Stomach (tissue), 19 donors: ENCODE data around the gene CABLES1. TPM values are rescaled to one million over a fixed set of nuclear protein-coding genes. Genes with fewer than 3 reads are reported as not detected.
A peak's percentile ranks its signal among the peaks of the same experiment; 100 is the strongest.
"Not testable (repeated sequence)": the region's sequence is repeated elsewhere in the genome, so short reads cannot be mapped to it uniquely, and the experiment has no call there.

Experiments used
- DNase-seq, 2 donors: peaks; one replicate each; pipeline versions ENCODE4 v3.0.0 to v3.0.0-alpha.2; 2013 to 2019
- H3K27ac ChIP-seq, 5 donors: fragments of 200-600 bp in 4 of 5; sonication (generic) in 4 of 5; one replicate each; pipeline ENCODE4 v1.5.1; 2013 to 2019; ENCODE audit warnings: mild to moderate bottlenecking in 1 of 5, moderate library complexity in 1 of 5
- H3K27me3 ChIP-seq, 3 donors: fragments of 200-600 bp; sonication (generic); one replicate each; pipeline ENCODE4 v1.5.1; 2017 to 2019; ENCODE audit warnings: mixed run types in 1 of 3
- H3K36me3 ChIP-seq, 4 donors: fragments of 200-600 bp; sonication (generic); 1 replicate in 3 of 4; 2 replicates in 1 of 4; pipeline ENCODE4 v1.5.1; 2016 to 2019
- H3K4me1 ChIP-seq, 4 donors: fragments of 200-600 bp; sonication (generic); one replicate each; pipeline ENCODE4 v1.5.1; 2016 to 2019
- H3K4me3 ChIP-seq, 4 donors: fragments of 200-600 bp; sonication (generic) in 3 of 4; one replicate each; pipeline ENCODE4 v1.5.1; 2016 to 2019; ENCODE audit warnings: mild to moderate bottlenecking in 1 of 4
- H3K9me3 ChIP-seq, 4 donors: fragments of 200-600 bp; sonication (generic); one replicate each; pipeline ENCODE4 v1.5.1; 2016 to 2019
- CTCF ChIP-seq, 7 experiments: fragments of 450-650 bp in 4 of 7; fragments of 200-600 bp in 3 of 7; sonication (generic) in 3 of 7; IDR thresholded peaks; one replicate each; pipeline ENCODE4 v1.5.1; 2016 to 2019; ENCODE audit warnings: antibody characterized with exemption in 7 of 7, control low read depth in 2 of 7, mild to moderate bottlenecking in 1 of 7
- EP300 ChIP-seq: sonication (generic); formaldehyde crosslinking; IDR thresholded peaks from one replicate; pipeline ENCODE4 v1.6.1; 2017; ENCODE audit warnings: antibody characterized with exemption
- POLR2A ChIP-seq, 4 donors: fragments of 450-650 bp; IDR thresholded peaks; one replicate each; pipeline ENCODE4 v1.6.1; 2016; ENCODE audit warnings: antibody characterized with exemption in 4 of 4, control low read depth in 2 of 4, mild to moderate bottlenecking in 1 of 4, moderate library complexity in 1 of 4
- POLR2AphosphoS5 ChIP-seq, 3 donors: sonication (generic); formaldehyde crosslinking; IDR thresholded peaks; one replicate each; pipeline ENCODE4 v1.6.1; 2016; ENCODE audit warnings: antibody characterized with exemption in 3 of 3
- WGBS, 5 donors: extraction: QIAGEN DNeasy Blood & Tissue Kit in 3 of 5; methylation state at CpG; one replicate each; pipeline versions ENCODE4 v1.1.5 to v1.1.7; 2013 to 2018; 5-methylcytosine and 5-hydroxymethylcytosine counted together
- intact Hi-C: fragments of 100-400 bp; cut with DNase I; formaldehyde crosslinking; loops from one replicate; pipeline ENCODE4 v1.15.1; 2023; ENCODE audit warnings: low total_unique reads
- long read RNA-seq, 10 donors: transcript quantifications; one replicate each; lab custom pipeline, GENCODE V29; 2026
- polyA plus RNA-seq, 3 donors: library from polyadenylated mRNA; stranded (reverse); fragments of 200-250 nt; gene quantifications; one replicate each; pipeline ENCODE4 v1.2.3, GENCODE V29; 2013
- total RNA-seq, 5 donors: library from RNA; depleted of rRNA; stranded (reverse); fragments of >200 nt; gene quantifications; one replicate each; pipeline versions ENCODE4 v1.1.0 to v1.2.3, GENCODE V29; 2014 to 2016
- donor health status: healthy with polysubstance abuse.
- donor health status: Bipolar disorder and iron deficiency.
- donor health status: healthy.

CABLES1 gene
- 10 to 100 TPM; 16.7 to 36.8 (median 22.2) TPM for total RNA-seq
- polyA plus RNA-seq, result 10 to 100 TPM in 1 of 3 donors, 1 to 10 TPM in 2; 5.6 to 11.6 (median 7.4) TPM
- long read RNA-seq, donor 1, full-length matches to known transcripts, result 1 of 6 reads
- long read RNA-seq, donor 1, partial matches to known transcripts, result 5 of 6 reads
- long read RNA-seq, donor 1, other reads (novel, unspliced or antisense), result 0 of 6 reads
- long read RNA-seq, donor 2, full-length matches to known transcripts, result 3 of 9 reads
- long read RNA-seq, donor 2, partial matches to known transcripts, result 6 of 9 reads
- long read RNA-seq, donor 2, other reads (novel, unspliced or antisense), result 0 of 9 reads
- long read RNA-seq, donor 3, result 0 reads
- long read RNA-seq, donor 4, result 0 reads
- long read RNA-seq, donor 5, result 0 reads
- long read RNA-seq, donor 6, full-length matches to known transcripts, result 11 of 32 reads
- long read RNA-seq, donor 6, partial matches to known transcripts, result 21 of 32 reads
- long read RNA-seq, donor 6, other reads (novel, unspliced or antisense), result 0 of 32 reads
- long read RNA-seq, donor 7, full-length matches to known transcripts, result 1 of 1 reads
- long read RNA-seq, donor 7, partial matches to known transcripts, result 0 of 1 reads
- long read RNA-seq, donor 7, other reads (novel, unspliced or antisense), result 0 of 1 reads
- long read RNA-seq, donor 8, full-length matches to known transcripts, result 3 of 3 reads
- long read RNA-seq, donor 8, partial matches to known transcripts, result 0 of 3 reads
- long read RNA-seq, donor 8, other reads (novel, unspliced or antisense), result 0 of 3 reads
- long read RNA-seq, donor 9, result 0 reads
- long read RNA-seq, donor 10, full-length matches to known transcripts, result 1 of 1 reads
- long read RNA-seq, donor 10, partial matches to known transcripts, result 0 of 1 reads
- long read RNA-seq, donor 10, other reads (novel, unspliced or antisense), result 0 of 1 reads

DNA sequence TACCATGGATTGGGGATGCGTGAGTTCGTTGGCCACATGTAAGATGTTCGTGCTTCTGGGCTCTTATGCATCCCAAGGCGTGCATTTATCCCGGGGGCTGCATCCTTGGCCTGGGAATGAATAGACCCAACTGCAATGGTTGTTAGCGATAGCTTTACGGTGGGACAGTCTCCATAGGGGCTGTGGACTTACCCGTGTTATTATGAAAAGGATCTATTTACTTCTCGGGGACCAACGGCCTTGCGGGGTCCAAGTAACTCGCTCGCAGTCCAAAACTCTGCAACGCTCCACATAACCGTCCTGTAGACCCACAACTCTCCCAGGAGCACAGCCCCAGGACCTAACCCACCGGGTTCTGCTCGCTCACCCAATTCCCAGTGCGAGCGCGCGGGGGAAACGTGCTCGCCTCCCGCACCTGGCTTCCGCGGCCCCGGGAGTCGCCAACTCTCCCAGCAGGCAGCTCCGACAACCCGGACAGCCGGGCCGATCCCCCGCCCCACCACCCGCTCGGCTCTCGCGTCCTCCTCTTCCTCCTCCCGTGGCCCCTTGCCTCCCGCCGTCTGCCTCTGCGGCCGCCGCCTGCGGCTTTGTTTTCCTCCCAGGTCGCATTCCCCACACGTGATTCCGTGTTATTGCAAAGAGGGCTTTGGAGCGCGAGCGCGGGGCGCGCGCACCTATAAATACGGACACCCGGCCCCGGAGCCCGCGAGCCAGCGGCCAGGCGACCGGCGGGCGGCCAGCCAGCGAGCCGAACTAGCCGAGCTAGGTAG, at the start of gene CABLES1:
Gene CABLES1, plus strand, starts transcription at position 706 of the 770 bp plus-strand sequence. CDS start 278 bp downstream, outside the sequence.
- Histone ChIP-seq H3K4me3 (peak within 1 kb of the TSS; percentile 65 to 80 (median 72)), H3K27me3 (peaks cover 0 to 23% (median 5%) of the 10 kb centered on the region in 3 donors), H3K36me3 (no peaks in the 10 kb centered on the region), H3K9me3 (no peaks in the 10 kb centered on the region), H3K4me1 (peaks cover 10 to 68% (median 59%) of the 10 kb centered on the region in 4 donors), H3K27ac (peak within 1 kb of the TSS; percentile 73 to 93 (median 91))
- peak in 2 of 3 donors; percentile 71 to 73 for TF ChIP-seq POLR2AphosphoS5 (IDR thresholded peaks at IDR 0.05)
- no peak for TF ChIP-seq EP300
- no peak for TF ChIP-seq POLR2A (IDR thresholded peaks at IDR 0.05)
- no peak for TF ChIP-seq CTCF (IDR thresholded peaks at IDR 0.05)
- intact Hi-C loops, result loop anchor here (10.0 kb wide), 1 partner anchor 100 kb away; no protein-coding TSS in a partner anchor
- 2 to 10% (median 6%) methylated on average over 25 to 67 of the region's 67 CpGs for WGBS, 5 donors
- DNase-seq, result peak; percentile 82 to 84

- no peaks in the 10 kb centered on the region for H3K36me3 ChIP-seq
- 62 to 93% (median 65%) methylated on average over 3 of the region's 3 CpGs for WGBS, 5 donors
- H3K27me3 ChIP-seq, result no peaks in the 10 kb centered on the region
- intact Hi-C loops, result no loop called here
- no peak for TF ChIP-seq EP300
- TF ChIP-seq POLR2AphosphoS5 (IDR thresholded peaks at IDR 0.05), result no peak
- no peak for TF ChIP-seq CTCF (IDR thresholded peaks at IDR 0.05)
- TF ChIP-seq POLR2A (IDR thresholded peaks at IDR 0.05), result no peak
- H3K27ac ChIP-seq, result no peak overlapping the region
- no peak overlapping the region for H3K4me3 ChIP-seq
- no peaks in the 10 kb centered on the region for H3K4me1 ChIP-seq
- no peak for DNase-seq
- no peaks in the 10 kb centered on the region for H3K9me3 ChIP-seq
Observed at GRCh38 chr18:23087352-23087751, 47.9 kb upstream of the CABLES1 start.

- intact Hi-C loops, result no loop called here
- 82 to 92% (median 87%) methylated on average over 7 of the region's 7 CpGs for WGBS, 5 donors
Observed at GRCh38 chr18:23088310-23088709, 47.0 kb upstream of the CABLES1 start.

DNA sequence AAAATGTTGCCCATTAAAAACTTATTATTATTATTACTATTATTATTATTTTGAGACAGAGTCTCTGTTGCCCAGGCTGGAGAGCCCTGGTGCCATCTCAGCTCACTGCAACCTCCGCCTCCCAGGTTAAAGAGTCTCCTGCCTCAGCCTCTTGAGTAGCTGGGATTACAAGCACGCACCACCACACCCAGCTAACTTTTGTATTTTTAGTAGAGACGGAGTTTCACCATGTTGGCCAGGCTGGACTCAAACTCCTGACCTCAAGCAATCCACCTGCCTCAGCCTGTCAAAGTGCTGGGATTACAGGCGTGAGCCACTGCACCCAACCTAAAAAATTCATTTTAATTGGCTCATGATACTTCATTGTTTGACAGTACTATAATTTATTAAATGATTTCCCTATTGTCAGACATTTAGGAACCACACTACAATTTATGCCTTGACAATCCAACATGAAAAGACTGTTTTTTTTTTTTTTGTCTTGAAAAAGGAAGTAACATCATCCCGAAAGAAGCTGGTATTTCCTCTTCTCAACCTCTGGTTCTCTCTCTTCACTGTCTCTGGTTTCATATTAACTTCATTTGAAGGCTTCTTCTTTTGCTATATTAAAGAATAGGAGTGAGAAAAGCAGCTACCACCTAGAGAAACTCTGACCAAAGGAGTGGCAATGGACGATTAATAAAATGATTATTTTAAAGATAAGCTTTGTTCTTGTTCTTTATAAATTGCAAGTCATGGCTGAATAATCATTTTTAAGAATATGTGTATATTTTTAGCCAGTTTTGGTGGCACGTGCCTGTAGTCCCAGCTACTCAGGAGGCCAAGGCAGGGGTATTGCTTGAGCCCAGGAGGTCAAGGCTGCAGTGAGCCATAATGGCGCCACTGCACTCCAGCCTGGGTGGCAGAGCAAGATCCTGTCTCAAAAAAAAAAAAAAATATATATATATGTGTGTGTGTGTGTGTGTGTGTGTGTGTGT, 44.0 kb upstream of the CABLES1 start:
- H3K9me3 ChIP-seq, H3K36me3 ChIP-seq, H3K27ac ChIP-seq, H3K4me3 ChIP-seq, intact Hi-C loops, DNase-seq, H3K27me3 ChIP-seq: not testable (repeated sequence)
- H3K4me1 ChIP-seq, result peaks cover 0 to 10% (median under 1%) of the 10 kb centered on the region in 4 donors
- 69 to 79% (median 72%) methylated on average over 8 of the region's 8 CpGs for WGBS, 5 donors

More at GRCh38 chr18:23088310-23088709, 47.0 kb upstream of the CABLES1 start:
- Histone ChIP-seq H3K9me3 (no peaks in the 10 kb centered on the region), H3K27ac (no peak overlapping the region), H3K4me3 (no peak overlapping the region), H3K4me1 (no peaks in the 10 kb centered on the region), H3K27me3 (no peaks in the 10 kb centered on the region), H3K36me3 (no peaks in the 10 kb centered on the region)
- TF ChIP-seq CTCF (IDR thresholded peaks at IDR 0.05), result no peak
- no peak for TF ChIP-seq EP300
- no peak for TF ChIP-seq POLR2AphosphoS5 (IDR thresholded peaks at IDR 0.05)
- TF ChIP-seq POLR2A (IDR thresholded peaks at IDR 0.05), result no peak
- no peak for DNase-seq
